ENCODE results near the gene LMCD1.

LMCD1 gene

GRCh38 chr3:8473029-8473428 lies 28.6 kb upstream of the LMCD1 start:
- no peak for DNase-seq (ENCODE audit: extremely low read depth, low read depth)

GRCh38 chr3:8473990-8474389 lies 27.6 kb upstream of the LMCD1 start:
- no peak for TF ChIP-seq CTCF (IDR thresholded peaks at IDR 0.05; ENCODE audit: low read depth, low read length)
- no peak for DNase-seq (ENCODE audit: extremely low read depth, low read depth)

More at GRCh38 chr3:8473029-8473428, 28.6 kb upstream of the LMCD1 start:
- TF ChIP-seq CTCF (IDR thresholded peaks at IDR 0.05; ENCODE audit: low read depth, low read length) = no peak

GRCh38 chr3:8474991-8475390 lies 26.6 kb upstream of the LMCD1 start:
- no peak for TF ChIP-seq CTCF (IDR thresholded peaks at IDR 0.05; ENCODE audit: low read depth, low read length)
- no peak for DNase-seq (ENCODE audit: extremely low read depth, low read depth)

- TF ChIP-seq CTCF (IDR thresholded peaks at IDR 0.05; ENCODE audit: low read depth, low read length) = no peak
- DNase-seq (ENCODE audit: extremely low read depth, low read depth) = no peak
Measured at GRCh38 chr3:8480699-8481098, 20.9 kb upstream of the LMCD1 start.

GRCh38 chr3:8481380-8481779 lies 20.2 kb upstream of the LMCD1 start:
- no peak for DNase-seq (ENCODE audit: extremely low read depth, low read depth)
- TF ChIP-seq CTCF (IDR thresholded peaks at IDR 0.05; ENCODE audit: low read depth, low read length) = no peak; the same call in 1 of the 2 replicates

GRCh38 chr3:8482263-8482662 lies 19.4 kb upstream of the LMCD1 start:
- TF ChIP-seq CTCF (IDR thresholded peaks at IDR 0.05; ENCODE audit: low read depth, low read length) = no peak
- no peak for DNase-seq (ENCODE audit: extremely low read depth, low read depth)

- DNase-seq (ENCODE audit: extremely low read depth, low read depth) = peak; percentile 80
- TF ChIP-seq CTCF (IDR thresholded peaks at IDR 0.05; ENCODE audit: low read depth, low read length) = no peak
Measured at GRCh38 chr3:8482960-8483665, 18.5 kb upstream of the LMCD1 start.

All from AG09319 (cell line).